Right renal cortex interstitium (tissue), 3 donors: Measurements from ENCODE around the gene DIP2C. TPM values are rescaled to one million over a fixed set of nuclear protein-coding genes. Genes with fewer than 3 reads are reported as not detected.
"Not testable (repeated sequence)": the region's sequence is repeated elsewhere in the genome, so short reads cannot be mapped to it uniquely, and the experiment has no call there.

ENCODE experiments used
- DNase-seq, 3 donors: peaks; one replicate each; pipeline ENCODE4 v3.0.0-alpha.2; 2013; ENCODE audit warnings: low read depth in 3 of 3, low spot score in 2 of 3
- polyA plus RNA-seq, 3 donors: library from polyadenylated mRNA; unstranded; fragments of 120-200 nt; gene quantifications; one replicate each; pipeline ENCODE4 v1.2.1, GENCODE V29; 2013; ENCODE audit not compliant: insufficient read length in 3 of 3

Gene DIP2C
- polyA plus RNA-seq, 3 donors: 19.2 to 22.3 (median 21.0) TPM

DNA sequence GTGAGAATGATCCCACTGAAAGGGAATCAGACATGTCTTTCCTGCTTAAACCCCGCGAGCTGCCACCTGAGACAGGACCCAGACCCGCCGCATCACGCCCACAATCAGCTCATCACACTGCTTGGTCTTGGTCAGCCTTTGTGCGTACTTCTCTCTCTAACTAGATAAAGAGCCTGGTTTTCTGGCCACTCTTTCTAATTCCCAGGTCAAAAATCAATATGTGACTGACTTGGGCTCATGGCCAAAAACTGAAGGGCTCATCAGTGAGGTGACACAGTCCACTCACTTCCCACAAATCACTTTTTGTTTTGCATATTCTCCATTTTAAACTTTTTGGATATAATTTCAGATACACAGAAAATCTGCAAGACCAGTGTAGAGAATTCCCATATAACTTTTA is 247.3 kb downstream of the DIP2C start:
- DNase-seq: no peak

DNA sequence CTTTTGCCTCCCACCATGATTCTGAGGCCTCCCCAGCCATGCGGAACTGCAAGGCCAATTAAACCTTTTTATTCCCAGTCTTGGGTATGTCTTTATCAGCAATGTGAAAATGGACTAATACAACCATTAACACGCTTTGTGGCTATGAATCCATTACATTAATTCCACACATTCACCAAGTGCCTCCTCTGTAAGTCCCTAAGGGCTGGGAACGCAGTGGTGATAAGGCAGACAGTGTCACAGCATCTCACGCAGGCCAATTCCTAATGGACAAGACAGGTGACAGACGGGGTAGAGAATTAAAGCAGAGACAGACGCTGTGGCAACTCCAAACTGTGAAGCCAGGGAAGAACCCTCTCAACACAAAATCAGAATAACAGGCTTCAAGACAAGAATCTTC is 247.8 kb downstream of the DIP2C start:
- DNase-seq: no peak

DNA sequence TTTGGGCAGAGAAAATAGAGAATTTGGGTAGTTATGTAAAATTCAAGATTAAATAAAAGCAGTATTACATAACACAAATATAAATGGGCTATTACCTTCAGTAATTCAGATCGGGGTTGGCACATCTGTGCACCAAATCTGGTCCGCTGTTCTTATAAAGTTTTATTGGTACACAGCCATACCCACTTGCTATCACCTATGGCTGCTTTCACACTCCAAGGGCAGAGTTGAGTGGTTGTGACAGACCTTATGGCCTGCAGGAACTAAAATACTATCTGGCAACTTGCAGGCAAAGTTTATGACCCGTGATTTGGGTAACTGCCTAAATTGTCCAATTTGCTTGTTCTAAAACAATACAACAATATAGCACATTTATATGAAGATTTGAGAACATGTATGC is 249.3 kb downstream of the DIP2C start:
- DNase-seq: no peak

DNA sequence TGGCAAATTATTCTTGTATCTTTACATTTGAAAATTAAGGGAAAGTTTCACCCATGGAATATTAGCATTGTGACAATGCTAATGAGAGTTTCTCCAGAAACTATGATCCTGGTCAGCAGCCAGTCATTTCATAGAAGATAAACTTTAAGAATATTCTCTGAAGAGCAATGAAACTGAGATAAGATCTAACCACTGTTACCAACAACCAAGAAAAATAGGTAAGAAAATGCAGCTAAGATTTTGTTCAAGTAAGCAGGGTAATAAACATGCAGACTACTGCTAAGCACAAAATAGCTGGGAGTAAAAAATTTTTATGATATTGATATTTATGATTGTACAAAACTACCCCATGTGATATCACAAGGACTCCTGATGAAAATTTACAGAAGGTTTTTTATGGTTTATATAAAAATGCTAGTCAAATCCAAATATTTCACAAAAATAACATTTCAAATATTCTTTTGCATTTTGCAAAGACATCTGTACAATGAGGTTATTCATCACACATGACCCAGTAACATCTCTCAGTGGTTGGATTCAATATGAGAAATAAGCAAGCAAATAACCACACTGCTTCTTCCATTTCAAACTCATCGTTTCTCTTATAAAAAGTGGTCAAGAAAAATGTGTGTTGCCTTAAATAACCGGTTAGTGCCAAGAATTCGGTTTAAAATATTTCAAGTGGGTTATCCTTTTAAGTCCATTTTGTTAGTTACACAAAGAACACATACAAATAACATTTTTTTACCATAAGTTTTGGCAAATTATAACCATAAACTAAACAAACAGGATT is 251.6 kb downstream of the DIP2C start:
- DNase-seq: no peak

DNA sequence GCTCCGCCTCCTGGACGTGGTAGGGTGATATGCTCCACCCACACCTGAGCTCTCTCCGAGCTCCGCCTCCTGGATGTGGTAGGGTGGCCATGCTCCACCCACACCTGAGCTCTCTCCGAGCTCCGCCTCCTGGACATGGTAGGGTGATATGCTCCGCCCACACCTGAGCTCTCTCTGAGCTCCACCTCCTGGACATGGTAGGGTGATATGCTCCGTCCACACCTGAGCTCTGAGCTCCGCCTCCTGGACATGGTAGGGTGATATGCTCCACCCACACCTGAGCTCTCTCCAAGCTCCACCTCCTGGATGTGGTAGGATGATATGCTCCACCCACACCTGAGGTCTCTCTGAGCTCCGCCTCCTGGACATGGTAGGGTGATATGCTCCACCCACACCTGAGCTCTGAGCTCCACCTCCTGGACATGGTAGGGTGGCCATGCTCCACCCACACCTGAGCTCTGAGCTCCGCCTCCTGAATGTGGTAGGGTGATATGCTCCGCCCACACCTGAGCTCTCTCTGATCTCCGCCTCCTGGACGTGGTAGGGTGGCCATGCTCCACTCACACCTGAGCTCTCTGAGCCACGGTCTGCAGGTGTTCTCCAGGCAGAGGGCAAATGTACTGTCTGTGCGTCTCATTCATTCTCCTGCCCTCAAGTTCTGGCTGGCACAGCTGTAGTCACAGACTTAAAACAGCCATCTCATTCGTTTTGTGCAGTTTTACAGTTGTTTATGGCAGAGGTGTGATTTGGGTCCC is 252.4 kb downstream of the DIP2C start:
- DNase-seq: no peak

DNA sequence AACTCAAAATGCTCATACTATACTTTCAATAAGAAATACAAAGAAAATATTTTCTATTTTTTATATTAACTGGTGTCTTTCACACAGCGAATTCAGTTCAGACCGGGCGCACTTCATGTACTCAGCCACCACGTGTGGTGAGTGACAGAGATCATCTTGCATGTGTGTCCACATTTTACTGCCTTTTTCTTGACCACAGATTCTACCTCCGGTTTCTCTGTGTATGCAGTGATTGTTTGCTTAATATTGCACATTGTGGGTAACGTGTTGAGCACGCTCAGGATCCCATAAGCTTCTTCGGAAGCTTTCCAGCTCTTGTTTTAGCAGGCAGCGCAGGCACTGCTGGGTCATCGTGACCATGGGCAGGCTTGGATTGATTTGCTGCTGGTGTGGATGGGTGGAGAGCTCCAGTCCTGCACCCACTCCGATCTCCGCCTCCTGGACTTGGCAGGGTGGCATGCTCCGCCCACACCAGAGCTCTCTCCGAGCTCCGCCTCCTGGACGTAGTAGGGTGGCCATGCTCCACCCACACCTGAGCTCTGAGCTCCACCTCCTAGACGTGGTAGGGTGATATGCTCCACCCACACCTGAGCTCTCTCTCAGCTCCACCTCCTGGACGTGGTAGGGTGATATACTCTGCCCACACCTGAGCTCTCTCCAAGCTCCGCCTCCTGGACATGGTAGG is 253.3 kb downstream of the DIP2C start:
- no peak for DNase-seq

DNA sequence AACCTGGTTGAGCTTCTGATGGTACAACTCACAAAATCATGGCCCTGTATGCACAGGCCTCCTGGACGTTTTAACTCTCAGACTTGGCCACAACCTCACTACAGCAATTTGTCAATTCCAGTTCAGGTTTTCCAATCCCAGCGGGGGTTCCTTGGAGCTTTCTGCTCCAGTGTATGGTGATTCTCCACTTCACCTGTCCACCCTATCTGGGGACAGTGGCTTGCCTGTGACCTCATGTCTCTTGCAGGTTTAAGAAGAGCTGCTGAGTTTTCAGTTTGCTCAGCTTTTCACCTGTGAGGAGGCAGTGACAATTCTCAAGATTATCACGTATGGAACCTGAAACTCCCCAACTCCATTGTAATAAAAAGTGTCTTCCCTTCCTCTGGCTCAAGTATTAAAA is 254.1 kb downstream of the DIP2C start:
- DNase-seq: no peak

DNA sequence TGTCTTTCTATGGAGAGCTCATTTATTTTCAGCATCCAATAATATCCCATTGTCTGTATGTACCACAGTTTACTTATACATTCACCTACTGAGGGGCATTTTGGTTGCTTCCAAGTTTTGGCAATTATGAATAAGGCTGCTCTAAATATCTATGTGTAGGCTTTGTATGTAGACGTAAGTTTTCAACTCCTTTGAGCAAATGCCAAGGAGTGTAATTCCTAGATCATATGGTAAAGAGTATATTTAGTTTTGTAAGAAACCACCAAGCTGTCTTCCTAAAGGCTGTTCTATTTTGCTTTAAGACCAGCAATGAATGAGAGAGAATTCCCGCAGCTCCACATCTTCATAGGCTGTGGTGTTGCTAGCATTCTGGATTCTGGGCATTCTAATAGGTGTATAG is 259.8 kb downstream of the DIP2C start:
- DNase-seq: no peak

DNA sequence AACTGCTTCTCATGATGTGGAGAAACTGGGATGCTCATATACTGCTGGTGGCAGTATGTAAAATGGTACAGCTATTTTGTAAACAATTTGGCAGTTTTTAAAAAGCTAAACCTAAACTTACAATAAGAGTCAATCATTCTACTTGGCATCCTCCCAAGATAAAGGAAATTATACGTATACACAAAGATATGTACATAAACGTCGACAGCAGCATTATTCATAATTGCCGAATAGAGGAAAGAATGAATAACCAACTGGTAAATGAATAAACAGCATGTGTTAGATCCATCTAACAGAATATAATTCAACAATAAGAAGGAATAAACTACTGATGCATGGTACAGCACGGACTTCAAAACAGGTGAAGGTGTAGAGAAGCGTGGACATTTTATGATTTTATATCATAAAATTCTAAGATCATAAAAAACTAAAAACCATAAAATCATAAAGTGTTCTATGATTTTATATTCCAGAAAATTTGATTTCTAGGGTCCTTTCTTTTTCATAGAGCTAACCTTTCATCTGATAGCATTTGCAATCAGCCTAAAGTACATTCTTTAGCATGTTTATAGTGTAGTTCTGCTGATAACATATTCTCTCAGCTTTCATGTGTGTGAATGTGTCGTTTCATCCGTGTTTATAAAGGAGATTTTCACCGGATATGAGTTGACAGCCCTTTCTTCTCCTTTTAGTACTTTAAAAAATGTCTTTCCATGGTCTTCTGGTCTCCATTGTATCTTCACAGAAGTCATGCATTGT is 261.5 kb downstream of the DIP2C start:
- DNase-seq: no peak

DNA sequence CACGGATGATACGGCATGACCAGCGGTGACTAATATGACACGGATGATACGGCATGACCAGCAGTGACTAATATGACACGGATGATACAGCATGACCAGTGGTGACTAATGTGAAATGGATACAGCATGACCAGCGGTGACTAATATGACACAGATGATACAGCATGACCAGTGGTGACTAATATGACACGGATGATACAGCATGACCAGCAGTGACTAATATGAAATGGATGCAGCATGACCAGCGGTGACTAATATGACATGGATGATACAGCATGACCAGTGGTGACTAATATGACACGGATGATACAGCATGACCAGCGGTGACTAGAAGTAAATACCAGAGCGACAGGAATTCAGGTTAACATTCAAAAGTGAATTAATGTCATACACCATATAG is 264.1 kb downstream of the DIP2C start:
- not testable (repeated sequence) for DNase-seq

DNA sequence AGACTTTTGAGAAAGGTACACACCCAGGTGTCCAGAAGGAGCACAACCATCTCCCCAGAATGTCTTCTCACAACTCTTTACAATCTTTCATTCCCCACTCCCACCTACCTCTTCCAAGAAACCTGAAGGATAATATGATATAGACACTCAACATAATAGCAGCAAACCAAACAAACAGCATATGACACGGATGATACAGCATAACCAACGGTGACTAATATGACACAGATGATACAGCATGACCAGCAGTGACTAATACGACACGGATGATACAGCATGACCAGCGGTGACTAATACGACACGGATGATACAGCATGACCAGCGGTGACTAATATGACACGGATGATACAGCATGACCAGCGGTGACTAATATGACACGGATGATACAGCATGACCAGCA is 264.7 kb downstream of the DIP2C start:
- not testable (repeated sequence) for DNase-seq

DNA sequence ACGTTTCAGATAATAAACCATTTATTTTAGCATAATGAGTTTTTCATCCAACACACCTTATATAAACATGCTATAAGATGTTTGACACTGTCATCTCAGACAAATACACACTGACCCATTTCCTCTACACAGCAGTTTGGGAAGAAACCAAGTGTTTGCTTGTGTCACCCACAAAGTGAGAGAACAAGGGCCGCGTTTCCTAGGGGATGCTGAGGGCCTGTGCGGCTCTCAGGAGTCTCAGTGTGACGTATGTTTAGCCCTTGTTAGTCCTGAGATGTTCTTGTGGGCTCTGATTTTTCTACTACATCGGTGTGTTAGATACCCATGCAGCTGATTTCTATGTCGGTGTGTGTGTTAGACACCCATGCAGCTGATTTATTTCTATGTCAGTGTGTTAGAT is 266.3 kb downstream of the DIP2C start:
- DNase-seq: no peak

DNA sequence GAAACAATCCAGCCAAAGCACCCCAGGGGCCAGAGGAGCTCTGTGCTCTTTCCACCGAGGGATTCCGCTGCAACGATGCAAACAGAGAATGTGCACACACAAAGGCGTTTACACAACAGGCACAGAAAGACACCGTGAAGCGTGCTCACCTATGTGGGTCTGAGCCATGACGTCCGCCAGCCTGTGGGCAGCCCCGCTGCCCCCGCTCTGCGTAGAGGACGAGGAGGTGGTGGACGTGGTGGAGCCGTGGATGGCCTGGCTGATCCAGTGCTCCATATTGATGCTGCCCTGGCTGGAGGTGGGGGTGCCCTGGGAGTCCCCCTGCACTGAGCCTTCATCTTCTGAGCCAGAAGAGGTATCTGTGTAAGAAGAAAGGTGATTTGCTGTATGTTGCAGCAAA is 266.8 kb downstream of the DIP2C start:
- DNase-seq: no peak

DNA sequence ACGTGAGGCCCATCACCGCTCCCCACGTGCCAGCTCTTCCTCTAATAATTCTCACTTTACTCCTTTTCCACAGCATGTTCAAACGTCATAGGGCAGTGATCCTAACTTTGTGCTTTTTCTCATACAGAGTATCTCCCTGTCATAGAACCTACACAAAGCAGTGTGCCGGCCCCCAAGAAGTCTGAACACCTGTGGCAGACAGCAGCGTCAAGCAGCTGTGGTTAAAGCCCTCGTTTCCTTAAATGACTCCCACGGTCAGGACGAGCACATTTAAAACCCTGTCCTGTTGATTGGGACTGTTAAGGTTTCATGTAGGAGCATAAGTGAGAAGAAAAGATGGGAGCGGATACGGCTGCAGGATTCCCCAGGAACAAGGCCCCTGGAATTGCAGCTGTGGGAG is 267.2 kb downstream of the DIP2C start:
- DNase-seq: no peak

DNA sequence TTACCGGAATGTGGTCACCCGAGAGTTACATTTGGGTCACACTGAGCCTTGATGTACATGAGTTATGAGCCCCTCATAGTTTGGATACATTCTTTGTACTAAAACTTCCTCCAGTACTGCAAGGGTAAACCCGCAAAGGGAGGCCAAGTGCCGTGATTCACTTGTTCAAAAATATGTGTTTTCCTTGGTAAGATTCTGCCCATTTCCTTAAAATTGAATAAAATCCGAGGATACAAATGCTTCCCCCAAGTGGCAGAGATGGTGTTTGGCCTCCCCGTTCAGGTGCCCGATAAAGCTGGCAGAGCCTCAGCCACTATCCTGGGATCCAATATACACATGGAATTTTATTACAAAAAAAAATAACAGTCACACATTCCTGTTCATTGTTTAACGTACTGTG is 268.3 kb downstream of the DIP2C start:
- DNase-seq: no peak

DNA sequence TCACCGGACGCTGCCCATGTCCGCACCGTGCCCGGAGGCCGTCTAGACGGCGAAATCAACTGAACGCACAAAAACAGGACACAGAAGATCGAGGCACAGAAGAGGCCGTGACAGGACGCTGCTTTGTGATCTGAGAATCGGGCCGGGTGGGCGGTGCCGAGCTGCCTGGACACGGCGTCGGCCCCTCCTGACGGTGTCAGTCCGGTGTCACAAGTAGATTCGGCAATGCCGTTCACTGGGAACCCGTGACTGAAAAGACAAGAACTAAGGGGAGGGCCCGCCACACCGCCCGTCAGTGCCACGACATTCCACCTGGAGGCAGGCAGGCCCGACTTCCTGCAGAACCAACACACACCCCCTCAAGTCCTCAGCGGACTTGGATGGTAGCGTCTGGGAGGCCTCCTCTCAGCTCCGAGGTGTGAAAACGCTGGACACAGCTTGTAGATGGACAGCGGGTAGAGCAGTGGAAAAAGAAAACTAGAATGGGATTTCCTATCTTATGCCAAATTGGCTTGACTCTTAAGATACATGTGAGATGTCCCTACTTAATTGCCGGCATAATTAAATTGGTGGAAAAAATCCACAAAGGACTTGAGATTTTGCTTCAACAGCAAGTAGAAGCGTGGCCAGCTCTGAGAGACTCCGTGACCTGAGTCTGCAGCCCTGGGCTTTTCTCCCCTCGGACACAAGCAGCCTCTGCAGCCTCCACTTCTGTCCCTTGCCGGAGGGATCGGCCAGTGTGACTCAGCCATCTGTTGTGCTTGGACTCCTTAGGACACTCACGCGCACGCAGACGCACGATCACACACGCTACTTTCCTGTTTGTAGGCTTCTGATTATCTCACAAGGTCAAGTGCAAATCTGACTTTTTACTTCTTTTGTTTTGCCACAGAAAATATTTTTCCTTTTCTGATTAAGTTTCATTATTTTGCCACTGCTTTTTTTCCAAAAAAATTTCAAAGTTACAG is 269.0 kb downstream of the DIP2C start:
- no peak for DNase-seq

DNA sequence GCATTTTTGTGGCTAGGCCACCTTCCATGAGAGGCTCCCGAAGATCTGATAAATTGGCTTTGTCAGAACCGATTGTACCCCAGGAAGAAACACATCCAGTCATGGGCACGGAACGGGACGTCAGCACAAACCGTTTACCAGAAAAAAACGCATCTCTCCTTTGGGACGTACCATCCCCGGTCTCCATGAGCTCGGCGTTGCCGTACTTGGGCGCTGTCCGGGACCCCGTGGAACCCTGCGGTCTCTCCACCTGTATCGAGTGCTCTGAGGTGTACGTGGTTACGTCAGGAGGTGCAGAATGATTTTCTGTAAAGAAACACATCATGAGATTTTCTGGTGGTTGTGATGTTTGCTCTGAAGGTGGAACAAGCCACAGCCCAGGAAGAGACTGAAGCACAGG is 270.6 kb downstream of the DIP2C start:
- no peak for DNase-seq

DNA sequence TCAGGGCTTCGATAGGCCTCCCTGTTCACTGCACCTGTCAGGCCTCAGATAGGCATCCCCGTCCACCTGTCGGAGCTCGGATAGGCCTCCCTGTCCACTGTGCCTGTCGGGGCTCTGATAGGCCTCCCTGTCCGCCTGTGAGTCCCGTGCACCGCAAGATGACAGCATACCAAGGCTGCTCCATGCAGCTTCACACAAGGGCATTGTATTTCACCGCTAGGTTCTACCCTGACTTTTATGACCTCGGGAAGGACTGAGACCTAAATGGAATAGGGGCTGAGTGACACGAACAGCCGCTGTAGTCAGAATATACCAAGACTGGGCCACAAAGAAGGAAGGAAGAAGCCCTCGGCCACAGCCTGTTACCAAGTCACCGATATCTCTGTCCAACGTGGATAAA is 271.2 kb downstream of the DIP2C start:
- DNase-seq: no peak

DNA sequence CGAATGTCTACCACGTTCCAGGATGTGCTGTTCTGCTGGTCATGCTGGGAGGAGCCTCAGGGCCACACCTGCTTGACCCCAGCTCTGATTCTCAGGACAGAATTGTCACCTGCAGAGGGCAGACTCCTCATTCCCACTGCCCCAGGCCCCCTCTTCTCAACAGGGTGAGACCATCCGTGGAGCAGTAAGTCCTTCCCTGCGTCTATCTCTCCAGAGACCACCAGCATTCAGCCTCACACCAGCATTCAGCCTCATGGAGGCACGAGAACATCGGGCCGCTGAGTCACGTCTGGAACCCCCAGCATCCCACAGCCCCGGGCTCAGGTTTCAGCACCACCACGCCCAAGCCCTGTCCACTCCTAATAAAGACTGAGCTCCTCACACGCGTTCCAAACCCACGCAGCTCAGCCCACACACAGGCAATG is 273.4 kb downstream of the DIP2C start:
- no peak for DNase-seq

DNA sequence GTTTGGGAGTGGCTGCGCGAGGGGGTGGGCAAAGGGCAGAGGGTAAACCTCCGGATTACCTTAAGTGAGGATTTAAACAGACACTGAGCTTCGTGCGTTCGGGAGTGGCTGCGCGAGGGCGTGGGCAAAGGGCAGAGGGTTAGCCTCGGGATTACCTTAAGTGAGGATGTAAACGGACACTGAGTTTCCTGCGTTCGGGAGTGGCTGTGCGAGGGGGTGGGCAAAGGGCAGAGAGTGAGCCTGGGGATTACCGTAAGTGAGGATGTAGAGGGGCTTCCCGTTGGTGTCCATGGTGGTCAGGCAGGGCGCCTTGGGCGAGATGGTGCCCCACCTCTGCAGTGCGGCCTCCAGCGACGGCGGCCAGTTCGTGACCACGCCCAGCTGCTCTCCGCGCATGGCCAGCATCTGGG is 275.8 kb downstream of the DIP2C start:
- DNase-seq: no peak
